Left forelimb (tissue), 1 donor: Measurements from ENCODE around the gene WFS1.

Experiments used
- DNase-seq: peaks from one replicate; pipeline ENCODE4 v3.0.0-alpha.2; 2018; ENCODE audit warnings: low spot score

Gene WFS1

GRCh38 chr4:6262176-6262575, 7.5 kb upstream of the WFS1 start:
- no peak for DNase-seq

DNA sequence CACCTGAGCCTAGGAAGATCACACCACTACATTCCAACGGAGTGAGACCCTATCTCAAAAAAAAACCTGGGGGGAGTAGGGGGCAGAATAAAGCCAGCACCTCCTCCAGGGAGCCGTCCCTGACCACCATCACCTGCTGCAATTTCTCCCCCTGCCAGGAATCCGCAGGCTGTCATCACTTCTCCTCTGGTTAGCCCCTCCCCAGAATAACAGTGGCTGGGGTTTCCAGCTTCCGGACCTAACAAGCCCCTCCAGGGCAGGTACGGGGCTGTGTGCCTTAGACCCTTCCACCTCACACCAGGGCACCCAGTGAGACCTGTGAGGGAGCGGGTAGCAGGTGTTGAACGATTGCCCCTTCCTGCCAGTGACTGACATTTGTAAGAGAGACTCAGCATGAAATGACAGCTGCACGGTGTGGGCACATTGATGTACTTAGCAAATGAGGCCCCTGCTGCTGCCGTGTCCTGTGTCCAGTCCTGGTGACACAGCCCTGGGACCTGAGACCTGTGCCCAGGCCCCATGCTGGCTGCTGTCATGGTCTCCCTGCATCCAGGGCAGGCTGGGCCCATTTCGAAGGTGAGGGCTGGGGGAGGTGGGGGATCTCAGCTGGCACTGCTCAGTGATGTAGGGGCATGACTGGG, 6.7 kb upstream of the WFS1 start:
- no peak for DNase-seq

DNA sequence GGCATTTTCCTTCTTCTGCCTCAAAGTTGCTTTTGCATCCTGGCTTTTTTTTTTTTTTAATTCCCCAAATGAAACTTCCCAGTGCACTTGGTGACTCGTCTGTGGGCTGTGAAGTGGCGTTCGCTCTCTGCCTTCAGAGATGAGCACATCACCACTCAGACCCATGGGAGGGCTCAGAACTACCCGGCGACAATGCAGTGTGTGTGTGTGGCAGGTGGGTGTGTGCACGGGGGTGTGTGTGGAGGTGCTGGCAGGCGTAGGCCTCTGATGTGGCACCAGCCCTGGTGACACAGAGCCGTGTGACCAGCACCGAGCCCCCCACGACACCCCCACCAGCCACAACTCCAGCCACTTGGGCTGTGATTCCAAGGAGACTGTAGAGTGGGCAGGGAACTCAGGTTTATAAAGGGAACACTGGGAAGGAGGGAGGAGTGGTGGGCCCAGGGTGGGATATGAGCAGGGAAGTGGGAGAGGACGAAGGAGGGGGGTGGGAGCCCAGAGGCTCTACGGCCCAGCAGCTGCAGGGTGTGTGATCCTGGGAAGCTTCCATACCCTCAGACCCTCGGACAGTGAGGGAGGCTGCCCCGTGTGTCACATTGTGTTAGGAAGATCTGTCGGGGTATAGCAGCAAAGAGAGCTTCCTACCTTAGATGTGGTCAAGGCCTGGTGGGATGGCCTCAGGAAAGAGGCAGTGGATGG, 6.0 kb upstream of the WFS1 start:
- no peak for DNase-seq

GRCh38 chr4:6264225-6264540, 5.5 kb upstream of the WFS1 start:
- no peak for DNase-seq

GRCh38 chr4:6265546-6265945, 4.1 kb upstream of the WFS1 start:
- no peak for DNase-seq

- DNase-seq: no peak
Observed at GRCh38 chr4:6267573-6267972, 2.1 kb upstream of the WFS1 start.

DNA sequence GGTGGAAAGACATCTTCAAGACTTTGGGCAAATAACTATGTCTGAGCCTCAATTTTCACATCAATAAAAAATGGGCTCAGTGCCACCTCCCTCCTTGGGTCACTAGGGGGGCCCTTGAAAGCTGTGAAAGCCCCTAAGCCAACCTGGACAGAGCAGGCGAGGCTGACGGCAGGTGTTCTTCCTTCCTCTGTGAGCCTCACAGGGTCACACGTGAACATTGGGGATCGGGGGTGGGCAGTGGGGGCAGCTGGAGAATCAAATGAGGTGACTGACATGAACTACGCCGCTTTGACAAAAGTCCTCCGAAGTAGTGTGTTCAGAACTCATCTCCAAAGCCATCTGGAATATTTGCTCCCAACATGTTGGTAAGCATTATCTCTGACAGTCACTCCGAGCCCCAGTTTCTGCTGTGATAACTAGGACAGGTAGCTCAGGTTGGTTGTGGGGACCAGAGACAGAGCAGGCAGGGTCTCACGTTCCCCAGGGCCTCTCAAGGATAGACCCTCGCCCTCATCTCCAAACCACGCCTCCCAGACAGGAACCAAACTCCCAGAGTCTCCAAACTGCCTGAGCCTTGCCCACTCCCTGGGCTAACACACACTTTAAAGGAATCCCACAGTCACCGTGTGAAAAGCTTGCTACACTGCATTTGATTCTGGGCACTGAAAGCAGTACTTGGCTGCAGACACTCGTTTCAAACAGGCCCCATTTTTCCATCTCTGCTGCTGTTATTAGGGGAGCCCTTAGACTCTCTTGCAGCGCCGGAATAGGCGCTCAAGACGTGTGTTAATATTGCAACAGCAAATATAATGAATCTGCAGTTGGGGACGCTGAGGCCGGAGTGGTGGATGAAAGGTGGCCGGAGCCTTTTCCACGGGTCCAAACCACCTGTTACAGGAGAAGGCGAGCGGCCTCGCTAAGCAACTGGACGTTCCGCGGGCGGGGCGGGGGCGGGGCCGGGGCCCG, 717 bp upstream of the WFS1 start:
- no peak for DNase-seq

DNA sequence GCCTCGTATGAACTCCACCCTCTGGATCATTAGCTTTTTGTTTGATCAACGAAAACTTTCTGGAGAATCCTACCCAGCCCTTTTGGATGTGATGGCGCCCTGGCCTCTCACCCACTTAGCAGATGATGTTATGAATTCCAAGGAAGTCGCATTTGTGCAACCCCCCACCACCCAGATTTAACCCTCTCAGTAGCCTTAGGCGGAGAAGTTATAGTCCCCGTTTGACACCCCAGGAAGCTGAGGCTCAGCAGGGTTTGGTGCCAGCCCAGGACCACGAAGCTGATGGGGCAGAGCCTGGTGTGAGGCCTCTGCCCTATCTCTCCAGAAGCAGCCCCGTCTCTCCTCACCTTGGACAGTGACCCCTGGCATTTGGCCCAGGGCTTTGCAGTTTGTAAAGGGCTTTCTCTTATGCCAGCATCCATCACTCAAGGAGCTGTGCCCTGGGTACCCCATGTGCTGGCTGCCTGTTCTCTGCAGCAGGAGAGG, 1.0 kb downstream of the WFS1 start:
- no peak for DNase-seq

GRCh38 chr4:6271206-6271605, 1.6 kb downstream of the WFS1 start:
- no peak for DNase-seq

GRCh38 chr4:6271701-6272465, 2.2 kb downstream of the WFS1 start:
- no peak for DNase-seq

- no peak for DNase-seq
Observed at GRCh38 chr4:6272863-6273660, 3.4 kb downstream of the WFS1 start.

GRCh38 chr4:6273661-6273990, 4.0 kb downstream of the WFS1 start:
- DNase-seq: no peak

- DNase-seq: no peak
Observed at GRCh38 chr4:6275351-6275750, 5.7 kb downstream of the WFS1 start.

GRCh38 chr4:6275898-6276806, 6.5 kb downstream of the WFS1 start:
- no peak for DNase-seq

DNA sequence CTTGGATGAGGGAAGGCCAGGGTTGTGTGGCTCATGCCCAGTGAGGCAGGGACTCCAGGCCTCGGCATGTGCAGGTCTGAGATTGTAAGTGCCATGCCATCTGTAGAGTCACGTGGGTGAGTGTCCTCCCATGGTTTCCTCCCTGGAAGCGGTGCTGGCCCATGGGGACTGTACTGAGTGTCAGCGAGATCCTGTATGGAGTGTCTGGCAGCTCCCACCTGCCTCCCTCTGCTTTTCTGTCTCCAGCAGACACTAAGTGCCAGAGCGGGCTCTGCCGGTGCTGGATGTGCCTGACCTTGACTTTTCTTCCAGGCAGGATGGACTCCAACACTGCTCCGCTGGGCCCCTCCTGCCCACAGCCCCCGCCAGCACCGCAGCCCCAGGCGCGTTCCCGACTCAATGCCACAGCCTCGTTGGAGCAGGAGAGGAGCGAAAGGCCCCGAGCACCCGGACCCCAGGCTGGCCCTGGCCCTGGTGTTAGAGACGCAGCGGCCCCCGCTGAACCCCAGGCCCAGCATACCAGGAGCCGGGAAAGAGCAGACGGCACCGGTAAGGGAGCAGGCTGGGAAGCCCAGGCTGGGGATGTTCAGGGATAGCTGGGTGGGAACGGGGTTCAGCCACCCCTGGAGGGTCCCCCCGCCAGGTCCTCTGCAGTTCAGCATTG, 7.6 kb downstream of the WFS1 start:
- DNase-seq: no peak

- DNase-seq: no peak
Observed at GRCh38 chr4:6277935-6278800, 8.5 kb downstream of the WFS1 start.

DNA sequence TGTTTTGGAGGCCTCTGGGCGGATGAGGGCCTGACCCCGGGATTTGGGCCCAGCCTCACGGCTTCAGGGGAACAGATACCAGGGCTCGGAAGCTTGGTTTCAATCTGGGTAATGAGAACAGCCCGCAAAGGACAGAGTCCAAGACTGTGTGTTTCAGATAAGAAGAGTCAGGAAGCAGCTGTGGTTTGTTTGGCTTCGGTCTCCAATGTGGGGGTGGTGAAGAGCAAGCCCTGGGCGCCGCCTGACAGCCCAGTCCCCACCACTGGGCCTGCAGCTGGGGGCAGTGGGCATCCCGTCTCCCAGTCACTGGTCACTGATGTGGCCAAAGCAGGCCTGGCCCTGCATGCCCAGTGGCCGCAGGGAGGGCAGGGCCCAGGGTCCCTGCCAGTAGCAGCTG, 9.1 kb downstream of the WFS1 start:
- DNase-seq: no peak

GRCh38 chr4:6279582-6280289, 10.1 kb downstream of the WFS1 start:
- DNase-seq: no peak
